NCI-H2227 (cell line): ENCODE measurements around the gene TCEAL3.
A peak's percentile ranks its signal among the peaks of the same experiment; 100 is the strongest.
"Not testable (repeated sequence)": the region's sequence is repeated elsewhere in the genome, so short reads cannot be mapped to it uniquely, and the experiment has no call there.

Experiments used
- DNase-seq: peaks from one replicate; lab custom pipeline; 2025; ENCODE audit not compliant: unreplicated experiment; lab: John Stamatoyannopoulos, UW

TCEAL3 gene, protein sequence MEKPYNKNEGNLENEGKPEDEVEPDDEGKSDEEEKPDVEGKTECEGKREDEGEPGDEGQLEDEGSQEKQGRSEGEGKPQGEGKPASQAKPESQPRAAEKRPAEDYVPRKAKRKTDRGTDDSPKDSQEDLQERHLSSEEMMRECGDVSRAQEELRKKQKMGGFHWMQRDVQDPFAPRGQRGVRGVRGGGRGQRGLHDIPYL

DNA sequence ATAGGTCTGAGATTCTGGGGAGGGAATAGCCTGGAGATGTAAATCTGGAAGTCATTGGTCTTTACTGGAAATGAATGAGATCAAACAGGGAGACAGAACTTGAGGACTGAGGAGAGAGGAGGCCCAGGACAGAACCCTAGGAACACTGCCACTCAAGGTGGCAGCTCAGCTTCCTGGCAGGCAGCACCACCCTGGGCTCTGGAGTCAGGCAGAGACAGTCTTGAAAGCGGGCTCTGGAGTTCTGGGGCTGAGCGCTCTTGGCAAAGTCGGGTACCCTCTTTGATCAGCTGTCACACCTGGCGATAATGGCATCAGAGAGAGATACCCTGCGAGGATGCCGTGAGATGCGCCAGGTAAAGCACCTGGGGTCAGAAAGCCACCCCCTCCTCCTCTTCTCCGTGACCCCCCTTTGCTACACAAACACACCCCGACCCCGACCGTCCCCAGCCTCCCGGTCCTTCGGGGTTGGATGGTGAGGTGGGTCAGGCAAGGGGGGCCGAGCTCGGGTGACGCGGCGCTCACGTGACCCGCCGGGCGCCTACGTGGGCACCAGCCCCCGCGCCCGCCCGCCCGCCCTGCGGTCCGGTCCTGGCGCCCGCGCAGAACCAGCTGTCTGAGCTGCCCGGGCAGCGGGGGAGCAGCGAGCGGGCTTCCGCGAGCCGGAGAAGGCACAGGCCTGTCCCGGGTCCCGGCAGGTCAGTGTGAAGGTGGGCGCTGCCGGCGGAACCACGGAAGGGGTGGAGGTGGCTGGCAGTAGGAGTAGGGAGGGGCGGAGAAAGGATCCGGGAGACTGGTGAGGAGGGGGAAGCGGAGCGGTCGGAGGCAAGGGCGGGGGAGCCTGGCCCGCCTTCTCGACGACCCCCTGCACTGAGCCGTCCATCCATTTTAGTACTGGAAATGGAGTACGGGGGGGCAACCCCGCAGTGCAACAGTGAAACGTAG lies at the start of gene TCEAL3:
TCEAL3 (plus strand) TSS at position 600 of the 942 bp plus-strand sequence. CDS start 1,102 bp downstream, outside the sequence.
- DNase-seq, result peak; percentile 86

DNA sequence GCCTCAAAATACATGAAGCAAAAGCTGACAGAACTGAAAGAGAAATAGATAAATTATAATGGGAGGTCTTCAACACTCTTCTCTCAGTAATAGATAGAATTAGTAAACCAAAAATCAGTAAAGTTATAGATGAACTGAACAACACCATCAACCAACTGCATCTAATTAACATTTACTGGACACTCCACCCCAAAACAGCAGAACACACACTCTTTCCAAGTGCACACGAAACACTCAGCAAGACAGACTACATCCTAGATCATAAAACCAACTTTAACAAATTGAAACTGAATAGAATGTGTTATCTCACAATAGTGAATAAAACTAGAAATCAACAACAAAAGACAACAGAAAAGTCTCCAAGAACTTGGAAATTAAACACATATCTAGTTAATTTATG lies 47.5 kb upstream of the TCEAL3 start:
- DNase-seq, result no peak

DNA sequence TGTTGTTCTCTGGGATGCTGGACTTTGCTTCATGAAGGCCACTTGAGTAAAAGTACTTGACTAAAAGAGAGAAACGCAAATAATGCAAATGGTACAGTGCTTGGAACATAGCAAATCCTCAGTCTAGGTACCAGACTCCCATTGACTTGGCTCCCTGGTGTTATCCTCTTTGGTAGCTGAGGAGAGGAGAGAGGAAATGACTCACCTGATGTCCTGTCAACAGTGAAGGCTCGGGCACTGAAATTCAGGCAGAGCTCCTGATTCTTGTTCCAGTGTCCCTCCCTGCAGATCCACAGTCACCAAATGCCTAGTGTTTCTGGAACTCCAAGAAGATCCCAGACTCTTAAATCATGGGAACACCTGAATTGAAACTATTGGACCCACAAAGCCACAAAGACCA lies 45.0 kb upstream of the TCEAL3 start:
- no peak for DNase-seq

DNA sequence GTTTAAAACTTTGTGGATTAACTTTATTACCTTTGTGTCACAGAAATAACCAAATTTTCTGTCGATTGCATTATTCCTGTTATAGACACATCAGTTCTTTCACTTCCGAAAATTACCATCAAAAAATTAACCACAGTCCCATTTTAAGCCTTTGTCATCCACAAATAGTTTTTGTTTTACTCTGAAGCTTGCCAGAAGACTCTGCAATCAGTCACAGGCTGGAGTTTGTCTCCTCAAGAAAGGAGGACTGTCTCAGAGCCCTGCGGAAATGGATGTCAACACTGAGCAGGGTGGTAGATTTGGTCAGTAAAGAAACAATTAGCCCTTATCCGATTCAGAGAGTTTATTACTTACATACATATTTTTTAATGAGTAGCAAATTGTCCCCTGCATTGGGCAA lies 42.6 kb upstream of the TCEAL3 start:
- DNase-seq, result no peak

DNA sequence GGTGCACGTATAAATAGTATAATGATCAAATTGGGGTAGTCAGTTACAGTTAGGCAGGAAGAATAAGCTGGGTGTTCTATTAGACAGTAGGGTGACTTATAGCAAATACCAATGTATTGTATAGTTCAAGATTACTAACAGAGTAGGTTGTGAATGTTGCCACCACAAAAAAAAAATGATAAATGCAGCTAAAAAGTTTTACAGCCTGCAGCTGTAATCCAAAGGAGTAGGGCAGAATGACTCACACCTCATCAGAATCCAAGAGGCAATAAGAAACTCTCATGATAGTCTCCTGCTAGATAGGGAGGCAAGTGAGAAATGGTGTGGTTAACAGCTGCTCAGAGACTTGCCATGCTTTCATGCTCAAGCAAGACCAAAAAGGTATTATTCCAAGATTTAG lies 42.0 kb upstream of the TCEAL3 start:
- DNase-seq, result no peak

DNA sequence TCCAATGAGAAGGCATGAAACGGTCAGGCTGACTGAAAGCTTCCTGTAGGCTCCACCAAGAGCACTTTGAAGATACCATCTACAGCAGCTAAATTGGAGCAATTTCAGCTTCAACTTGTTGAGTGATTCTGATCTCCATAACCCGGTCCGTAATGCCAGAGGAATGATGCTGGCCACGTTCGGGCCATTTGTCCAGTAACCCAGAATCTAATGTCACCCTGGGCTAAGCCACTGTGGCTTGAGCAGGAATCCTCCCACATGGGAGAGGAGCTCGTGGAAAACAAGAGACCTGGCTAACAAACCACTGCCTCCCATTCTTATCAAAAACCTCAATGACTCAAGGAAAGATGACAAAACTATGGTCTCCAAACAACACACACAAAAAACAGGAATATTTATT lies 36.6 kb upstream of the TCEAL3 start:
- DNase-seq, result no peak

DNA sequence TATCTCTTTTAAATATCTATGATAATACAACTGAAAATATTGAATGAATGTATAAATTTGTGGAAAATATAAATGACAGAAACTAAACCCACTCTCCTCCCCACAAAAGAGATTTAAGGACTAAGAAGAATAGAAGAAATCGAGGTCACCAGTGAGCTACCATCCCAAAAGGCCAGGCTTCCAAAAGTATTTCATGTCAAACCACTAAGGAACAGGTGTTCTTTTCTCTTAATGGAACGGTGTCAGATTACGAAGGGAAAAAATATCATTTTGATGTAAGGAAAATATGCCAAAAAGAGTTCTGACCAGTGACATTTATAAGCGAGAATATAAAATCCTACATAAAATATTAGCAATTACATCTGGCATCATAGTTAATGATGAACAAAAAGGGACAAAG lies 36.0 kb upstream of the TCEAL3 start:
- DNase-seq, result no peak

DNA sequence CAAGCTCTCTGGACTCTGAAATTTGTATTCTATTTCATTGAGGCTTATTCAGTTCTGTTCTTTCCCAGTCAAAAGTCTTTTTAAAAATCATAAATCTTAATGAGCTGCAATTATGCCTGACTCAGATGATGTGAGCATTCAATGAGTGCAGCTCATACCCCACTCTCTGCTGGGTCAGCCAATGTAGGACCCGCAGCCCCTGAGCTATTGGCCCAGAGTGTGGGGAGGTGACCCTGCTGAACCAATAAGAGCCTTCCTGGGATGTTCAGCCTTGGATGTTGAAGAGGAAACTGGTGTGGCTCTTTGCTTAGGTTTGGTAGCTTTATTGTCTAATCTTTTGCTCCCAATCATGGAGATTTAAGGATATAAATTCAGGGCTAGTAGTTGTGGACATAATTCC lies 34.6 kb upstream of the TCEAL3 start:
- peak; percentile 4 for DNase-seq

DNA sequence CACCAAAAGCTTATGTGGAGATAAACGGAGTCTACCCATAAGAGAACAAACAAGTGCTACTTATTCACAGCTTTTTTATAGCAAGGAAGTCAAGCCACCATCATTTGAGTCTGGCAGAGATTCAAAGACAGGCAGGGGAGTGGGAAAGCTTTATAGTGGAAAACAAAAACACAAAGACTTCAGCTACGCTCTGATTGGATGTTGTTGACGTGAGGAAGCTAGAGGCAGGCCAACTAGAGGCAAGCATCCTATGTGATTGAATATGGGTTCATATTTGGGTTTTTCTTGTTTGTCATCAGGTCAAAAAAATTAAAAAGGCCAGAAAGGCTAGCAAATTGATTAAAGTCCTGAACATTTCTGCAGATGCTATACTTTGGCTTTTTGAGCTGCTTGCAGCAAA lies 23.2 kb upstream of the TCEAL3 start:
- DNase-seq, result peak; percentile 66

DNA sequence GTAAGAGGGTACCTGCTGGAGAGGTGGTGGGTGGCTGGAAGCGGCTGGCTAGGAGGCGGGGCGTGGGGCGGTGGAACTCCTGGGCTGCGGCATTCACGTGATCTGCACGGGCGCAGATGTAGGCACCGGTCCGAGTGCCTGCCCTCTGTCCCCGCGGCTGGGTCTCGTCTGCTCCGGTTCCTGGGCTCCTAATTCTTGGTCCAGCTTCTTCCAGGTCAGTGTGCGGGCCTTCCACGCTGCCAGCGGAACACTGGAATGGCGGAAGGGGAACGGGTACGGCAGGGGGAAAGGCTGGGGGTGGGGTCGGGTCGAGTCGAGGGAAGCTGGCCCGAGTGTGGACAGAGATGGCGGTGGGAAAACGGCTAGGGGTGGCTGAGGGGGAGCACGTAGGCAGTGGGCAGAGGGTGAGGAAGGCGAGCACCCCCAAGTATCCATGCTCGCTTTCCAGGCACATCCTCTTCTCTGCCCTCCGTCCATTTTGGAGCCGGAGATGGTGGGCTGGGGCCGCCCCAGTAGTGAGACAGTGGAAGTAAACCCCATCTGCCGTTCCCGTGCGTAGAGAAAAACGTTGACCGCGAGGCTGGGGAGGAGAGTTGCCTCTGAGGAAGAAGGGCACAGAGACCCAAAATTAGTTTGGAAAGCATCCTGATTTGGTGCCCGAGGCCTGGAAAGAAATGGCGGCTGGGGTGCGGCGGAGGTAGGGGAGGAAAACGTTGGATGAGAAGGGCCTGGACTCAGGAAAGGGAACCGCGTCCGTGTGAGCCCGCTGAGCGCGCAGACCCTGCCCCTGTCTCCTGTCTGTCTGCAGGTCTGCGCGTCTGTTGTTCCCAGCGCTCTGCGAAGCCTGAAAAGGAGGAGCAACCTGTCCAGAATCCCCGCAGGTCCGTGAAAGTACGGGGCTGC lies 22.1 kb upstream of the TCEAL3 start, which contains the start of gene TCEAL4:
TCEAL4 (plus strand) TSS at position 105 of the 903 bp plus-strand sequence. CDS start 1,161 bp downstream, outside the sequence.
- peak; percentile 73 for DNase-seq

DNA sequence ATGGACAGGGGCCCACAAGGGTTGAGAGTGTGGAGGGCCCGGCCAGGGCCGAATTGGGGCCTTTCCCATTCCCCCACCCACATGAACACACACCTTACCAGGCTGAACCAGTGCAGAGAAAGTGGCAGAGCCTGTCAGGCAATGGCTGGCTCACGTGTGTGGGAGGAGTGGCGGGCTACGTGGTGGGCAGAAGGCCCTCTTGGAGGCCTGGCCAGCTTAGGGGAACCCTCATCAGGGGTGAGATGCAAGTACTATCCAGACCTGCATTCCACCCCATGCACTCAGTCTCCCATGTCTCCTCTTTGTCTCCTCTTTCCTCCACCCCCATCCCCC lies 21.5 kb upstream of the TCEAL3 start:
- peak; percentile 8 for DNase-seq

DNA sequence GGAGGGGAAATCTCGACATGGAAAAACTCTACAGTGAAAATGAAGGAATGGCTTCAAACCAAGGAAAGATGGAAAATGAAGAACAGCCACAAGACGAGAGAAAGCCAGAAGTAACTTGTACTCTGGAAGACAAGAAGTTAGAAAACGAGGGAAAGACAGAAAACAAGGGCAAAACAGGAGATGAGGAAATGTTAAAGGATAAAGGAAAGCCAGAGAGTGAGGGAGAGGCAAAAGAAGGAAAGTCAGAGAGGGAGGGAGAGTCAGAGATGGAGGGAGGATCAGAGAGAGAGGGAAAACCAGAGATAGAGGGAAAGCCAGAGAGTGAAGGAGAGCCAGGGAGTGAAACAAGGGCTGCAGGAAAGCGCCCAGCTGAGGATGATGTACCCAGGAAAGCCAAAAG lies 21.1 kb upstream of the TCEAL3 start:
- DNase-seq, result no peak

DNA sequence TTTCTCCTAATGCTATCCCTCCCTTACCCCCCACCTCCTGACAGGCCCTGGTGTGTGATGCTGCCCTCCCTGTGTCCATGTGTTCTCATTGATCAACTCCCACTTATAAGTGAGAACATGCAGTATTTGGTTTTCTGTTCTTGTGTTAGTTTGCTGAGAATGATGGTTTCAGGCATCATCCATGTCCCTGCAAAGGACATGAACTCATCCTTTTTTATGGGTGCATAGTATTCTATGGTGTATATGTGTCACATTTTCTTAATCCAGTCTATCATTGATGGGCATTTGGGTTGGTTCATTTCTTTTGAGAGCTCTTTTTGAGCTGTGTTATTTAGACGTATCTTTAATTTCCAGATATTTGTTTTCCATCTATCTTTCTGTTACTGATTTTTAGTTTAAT lies 15.5 kb upstream of the TCEAL3 start:
- not testable (repeated sequence) for DNase-seq

DNA sequence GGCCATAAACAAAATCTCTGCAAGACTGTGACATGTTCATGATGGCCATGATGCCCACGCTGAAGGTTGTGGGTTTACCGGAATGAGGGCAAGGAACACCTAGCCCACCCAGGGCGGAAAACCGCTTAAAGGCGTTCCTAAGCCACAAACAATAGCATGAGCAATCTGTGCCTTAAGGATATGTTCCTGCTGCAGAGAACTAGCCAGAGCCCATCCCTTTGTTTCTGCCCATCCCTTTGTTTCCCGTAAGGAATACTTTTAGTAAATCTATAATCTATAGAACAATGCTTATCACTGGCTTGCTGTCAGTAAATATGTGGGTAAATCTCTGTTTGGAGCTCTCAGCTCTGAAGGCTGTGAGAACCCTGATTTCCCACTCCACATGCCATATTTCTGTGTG lies 12.6 kb upstream of the TCEAL3 start:
- DNase-seq, result not testable (repeated sequence)

DNA sequence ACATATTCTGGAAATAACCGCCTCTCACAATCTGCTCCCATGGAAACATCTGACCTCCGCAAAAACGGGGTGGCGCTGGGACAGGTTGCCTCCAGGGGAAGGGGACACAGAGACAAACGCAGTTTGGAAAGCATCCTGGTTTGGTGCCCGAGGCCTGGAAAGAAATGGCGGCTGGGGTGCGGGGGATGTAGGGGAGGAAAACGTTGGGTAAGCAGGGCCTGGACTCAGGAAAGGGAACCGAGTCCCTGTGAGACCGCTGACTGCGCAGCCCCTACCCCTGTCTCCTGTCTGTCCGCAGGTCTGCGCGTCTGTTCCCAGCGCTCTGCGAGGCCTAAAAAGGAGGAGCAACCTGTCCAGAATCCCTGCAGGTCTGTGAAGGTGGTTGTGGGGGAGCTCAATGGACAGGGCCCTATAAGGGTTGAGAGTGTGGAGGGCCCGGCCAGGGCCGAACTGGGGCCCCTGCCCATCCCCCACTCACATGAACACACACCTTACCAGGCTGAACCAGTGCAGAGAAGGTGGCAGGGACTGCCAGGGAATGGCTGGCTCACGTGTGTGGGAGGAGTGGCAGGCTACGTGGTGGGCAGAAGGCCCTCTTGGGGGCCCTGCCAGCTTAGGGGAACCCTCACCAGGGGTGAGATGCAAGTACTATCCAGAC lies 672 bp downstream of the TCEAL3 start:
- DNase-seq, result peak; percentile 26

DNA sequence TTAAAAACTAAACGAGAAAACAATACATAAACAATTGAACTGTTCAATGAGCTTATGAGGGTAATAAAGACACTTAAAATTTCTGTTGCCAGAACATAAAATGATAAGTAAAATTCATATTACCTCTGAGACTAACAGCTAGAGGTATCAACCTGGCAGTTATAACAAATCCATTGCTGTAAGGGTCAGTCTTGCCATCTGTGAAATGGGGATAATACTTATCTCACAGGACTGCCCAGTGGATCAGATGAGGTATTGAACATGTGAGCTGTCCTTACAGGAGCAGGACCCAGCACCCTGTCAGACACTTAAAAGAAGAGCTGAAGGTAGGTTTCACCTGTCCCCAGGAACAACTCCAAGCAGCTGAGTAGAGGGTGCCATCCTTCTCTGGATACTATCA lies 2.5 kb downstream of the TCEAL3 start:
- DNase-seq, result no peak

DNA sequence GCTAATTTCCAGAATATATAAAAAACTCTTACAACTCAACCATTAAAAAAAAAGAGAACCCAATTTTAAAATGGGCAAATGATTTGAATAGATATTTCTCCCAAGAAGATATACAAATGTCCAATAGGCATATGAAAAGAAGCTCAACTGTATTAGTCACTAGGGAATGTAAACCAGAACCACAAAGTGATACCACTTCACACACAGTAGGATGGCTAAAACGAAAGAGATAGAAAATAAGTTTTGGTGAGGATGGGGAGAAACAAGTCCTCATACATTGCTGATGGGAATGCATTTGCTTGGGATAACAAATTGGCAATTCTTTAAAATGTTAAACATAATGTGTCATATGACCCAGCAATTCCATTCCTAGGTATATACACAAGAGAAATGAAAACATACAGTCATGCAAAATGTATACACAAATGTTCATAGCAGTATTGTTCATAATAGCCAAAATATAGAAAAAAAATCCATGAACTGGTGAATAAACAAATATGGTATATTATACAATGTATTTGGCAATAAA lies 5.7 kb downstream of the TCEAL3 start:
- DNase-seq, result no peak

DNA sequence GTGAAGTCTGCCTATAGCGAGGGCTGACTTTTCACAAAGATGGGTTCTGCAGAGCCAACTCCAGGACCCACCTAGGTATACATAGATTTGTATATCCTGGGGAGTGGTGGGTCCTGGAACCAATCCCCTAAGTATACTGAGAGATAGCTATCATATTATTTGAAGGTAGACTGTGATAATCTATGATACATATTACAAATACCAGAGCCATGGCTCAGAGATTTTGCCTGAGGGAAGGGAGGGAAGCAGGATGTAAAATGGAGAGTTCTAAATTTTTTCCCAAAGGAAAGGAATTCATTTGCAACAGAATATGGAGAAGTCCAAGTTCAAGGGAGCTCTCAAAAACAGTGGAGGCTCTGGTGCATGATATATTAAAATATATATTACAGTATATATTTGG lies 7.2 kb downstream of the TCEAL3 start:
- no peak for DNase-seq

DNA sequence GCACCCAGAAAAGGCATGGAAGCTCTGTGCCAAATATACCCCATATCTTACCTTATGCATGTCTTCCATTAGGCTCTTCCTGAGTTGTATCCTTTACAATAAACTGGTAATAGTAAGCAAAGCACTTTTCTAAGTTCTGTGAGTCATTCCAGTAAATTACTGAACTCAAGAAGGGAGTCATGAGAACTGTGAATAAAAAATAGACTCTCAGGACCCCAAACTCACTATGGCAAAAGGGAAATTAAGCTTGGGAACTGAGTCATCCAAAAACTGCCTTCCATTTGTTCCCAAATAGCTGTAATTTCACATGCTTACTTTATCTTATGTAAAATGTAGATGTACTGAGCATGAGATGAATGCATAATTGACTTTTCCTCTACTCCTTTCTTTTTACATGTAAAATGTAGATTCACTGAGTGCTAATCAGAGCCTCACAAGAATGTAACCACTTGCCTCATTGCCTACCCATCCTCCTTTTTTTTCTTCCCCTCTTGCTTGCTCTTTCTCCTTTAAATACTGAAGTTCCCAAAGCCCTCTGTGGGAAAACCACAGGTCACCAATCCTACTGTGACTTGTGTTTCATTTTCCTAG lies 8.1 kb downstream of the TCEAL3 start:
- no peak for DNase-seq

DNA sequence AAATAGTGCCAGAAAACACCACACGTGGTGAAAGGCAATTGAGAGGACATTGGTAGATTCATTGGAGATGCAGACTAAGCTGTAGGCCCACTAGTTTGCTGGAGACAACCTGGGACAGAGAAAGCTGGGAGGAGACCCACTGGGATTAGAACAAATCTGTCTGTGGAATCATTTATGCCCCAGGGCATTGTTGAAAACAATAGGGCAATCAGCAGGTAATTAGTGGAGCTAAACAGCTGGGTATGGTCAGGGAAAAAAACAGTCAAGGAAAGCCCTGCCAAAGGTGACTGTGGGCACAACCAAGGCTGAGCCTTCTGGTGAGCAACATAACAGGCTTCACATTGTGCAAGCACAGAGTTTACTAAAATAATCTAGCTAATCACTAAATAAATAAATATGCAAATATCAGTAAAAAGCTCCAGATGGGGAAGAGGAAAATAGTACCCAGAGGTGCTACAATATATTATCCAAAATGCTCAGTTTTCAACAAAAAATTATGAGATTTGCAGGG lies 9.0 kb downstream of the TCEAL3 start:
- no peak for DNase-seq
